HG03469 (cell line): ENCODE measurements around the gene SHMT2.

ENCODE experiments used
- ATAC-seq: cut with Tn5 transposase; IDR thresholded peaks from one replicate; pipeline ENCODE4 v1.9.1; 2021; ENCODE audit warnings: mild to moderate bottlenecking, moderate library complexity, moderate number of reproducible peaks; ENCODE audit not compliant: unreplicated experiment

Gene SHMT2

GRCh38 chr12:57213058-57213715, 16.3 kb upstream of the SHMT2 start:
- no peak for ATAC-seq

DNA sequence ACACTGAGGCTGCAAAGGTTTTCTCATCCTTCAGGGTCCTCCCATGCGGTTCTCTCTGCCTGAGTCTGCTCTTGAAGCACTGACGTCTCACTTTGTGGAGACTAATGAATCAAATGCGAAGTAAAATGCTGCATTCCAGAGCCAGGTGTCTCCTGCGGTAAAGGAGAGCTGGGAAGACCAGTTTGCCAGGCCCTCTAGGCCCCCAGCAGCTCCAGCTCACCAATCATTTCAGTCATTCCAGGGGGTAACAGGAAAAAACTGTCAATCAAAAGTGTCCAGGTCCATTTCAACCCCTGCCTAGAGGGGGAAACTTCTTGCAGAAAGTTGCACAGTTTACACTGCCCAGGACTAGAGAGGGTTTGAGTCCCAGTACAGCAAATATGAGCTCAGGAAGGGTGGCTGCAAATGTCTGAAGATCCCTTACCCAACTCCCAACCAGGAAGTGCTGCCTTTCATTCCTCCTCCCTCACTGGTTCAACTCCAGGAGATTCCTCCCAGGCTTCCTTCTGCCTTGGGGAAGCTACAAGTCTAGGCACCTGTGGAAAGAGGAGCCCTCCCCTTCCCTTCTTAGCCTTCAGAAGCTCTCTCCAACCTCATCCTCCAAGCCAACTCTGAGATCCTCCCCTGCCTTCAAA, 15.6 kb upstream of the SHMT2 start:
- no peak for ATAC-seq

DNA sequence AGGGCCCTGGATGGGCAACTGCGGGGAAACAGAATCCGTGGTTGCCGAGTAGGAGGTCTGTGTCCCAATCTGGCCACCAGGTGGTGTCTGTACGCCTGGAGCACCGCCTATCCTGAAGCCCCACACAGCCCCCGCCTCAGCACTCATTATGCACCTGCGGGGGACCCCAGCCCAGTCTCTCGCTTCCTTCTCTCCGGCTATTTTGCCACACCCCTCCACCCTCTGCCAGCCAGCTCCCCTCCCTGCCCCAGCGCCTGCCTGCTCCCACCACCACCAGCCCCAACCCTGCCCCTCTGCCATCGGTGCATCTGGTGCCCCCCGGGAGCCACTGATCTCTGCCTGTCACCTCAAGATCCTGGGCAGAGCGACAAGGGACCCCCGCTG, 15.1 kb upstream of the SHMT2 start:
- ATAC-seq, result no peak

DNA sequence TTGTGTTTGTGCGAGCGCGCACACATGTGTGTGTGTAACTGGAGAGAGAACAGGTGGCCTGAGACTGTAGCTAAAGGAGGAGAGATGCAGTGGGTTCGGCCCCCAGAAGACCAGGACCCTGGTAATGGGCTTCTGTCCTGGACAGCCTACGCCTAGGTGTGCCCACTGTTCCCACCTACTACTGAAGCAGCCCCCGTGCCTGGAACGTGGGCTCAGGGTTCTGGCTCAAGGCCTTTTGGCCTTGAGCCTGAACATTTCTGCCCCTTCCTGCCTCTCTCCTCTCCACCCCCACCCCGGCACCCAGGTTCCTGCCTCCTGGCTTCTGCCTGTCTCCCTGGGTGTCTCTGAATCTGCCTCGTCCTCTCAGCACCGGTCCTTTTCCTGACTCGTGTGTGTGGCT, 14.4 kb upstream of the SHMT2 start:
- ATAC-seq, result no peak

- no peak for ATAC-seq
These were observed 13.9 kb upstream of the SHMT2 start for GRCh38 chr12:57215668-57216013.

- ATAC-seq, result no peak
These were observed 13.2 kb upstream of the SHMT2 start, which contains the start of gene NXPH4 for GRCh38 chr12:57216014-57216911. Gene NXPH4 (plus strand): TSS chr12:57216794. CDS start chr12:57216970, 176 bp downstream.

DNA sequence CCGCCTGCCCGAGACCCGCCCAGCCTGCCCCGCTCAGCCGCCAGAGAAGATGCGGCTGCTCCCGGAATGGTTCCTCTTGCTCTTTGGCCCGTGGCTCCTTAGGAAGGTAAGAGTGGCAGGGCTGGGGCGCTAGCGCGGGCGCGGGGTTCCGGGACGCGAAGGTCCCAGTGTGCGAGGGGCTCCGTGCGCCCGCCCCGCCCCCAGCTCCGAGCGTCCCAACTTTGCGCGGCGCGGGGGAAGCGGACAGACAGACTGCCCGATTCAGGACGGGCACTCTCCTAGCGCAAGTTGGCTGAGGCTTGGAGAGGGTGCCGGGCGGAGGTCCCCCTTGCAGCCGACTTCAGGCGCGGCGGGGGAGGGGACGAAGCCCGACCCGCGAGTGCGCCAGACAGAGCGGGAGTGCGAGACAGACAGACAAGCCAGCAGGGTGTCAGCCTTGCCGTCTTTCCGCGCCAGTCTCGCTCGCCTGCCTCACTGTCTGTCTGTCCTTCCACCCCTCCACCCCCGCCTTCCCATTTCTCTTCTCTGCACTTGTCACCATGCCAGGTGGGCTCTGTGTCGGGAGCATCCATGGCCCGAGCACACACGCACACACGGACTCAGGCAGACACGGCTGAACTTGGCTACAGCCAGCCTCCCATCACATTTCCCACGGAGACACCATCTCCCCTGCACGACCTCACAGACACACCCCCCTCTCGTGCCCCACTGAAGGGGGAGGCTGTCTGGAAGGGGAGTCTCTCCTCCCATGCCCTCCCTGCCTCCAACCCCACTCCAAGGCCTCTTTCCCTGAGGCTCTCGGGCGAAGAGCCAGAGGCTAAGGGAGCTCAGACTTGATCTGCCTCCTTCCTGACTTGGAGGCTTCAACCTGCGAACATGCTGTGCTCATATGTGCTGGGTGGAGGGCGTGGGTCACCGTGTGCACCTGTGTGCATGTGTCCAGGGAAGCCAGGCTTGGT, 12.3 kb upstream of the SHMT2 start:
- no peak for ATAC-seq

DNA sequence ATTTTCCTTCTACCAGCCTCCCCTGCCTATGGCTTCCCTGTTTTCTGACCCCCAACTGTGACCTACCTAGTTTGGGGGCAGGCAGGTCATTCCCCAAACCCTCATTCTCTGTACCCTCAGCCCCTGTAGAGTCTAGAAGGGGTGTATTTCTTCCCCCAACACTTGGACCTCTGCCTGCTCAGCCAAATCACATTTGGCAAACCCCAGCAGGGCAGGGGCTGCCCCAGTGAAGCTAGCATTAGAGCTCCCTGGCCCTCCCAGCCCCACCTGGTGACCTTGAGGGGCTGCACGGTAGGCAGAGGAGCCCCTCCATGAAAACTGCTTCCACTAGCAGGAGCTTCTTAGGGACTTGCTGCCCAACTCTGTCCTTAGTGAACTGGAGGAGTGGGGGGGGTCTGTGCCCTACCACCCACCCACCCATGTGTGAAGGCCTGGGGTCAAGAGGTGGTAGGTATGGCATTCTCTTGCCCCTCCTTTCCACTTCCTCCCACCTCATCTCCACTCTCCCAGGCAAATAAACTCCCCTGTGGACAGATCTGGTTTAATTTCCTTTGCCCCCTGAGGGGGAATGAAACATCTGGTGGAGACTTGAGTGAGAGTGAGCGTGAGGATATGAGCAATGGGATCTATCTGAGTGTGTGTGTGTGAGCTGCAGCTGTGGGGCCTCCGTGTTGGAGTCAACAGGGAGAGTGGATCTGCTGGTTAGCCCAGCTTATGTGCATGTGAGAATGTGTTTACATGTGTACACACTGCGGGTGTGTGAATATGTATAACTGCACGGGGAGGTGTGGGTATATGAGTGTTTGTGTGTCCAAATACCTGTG, 11.3 kb upstream of the SHMT2 start:
- no peak for ATAC-seq

DNA sequence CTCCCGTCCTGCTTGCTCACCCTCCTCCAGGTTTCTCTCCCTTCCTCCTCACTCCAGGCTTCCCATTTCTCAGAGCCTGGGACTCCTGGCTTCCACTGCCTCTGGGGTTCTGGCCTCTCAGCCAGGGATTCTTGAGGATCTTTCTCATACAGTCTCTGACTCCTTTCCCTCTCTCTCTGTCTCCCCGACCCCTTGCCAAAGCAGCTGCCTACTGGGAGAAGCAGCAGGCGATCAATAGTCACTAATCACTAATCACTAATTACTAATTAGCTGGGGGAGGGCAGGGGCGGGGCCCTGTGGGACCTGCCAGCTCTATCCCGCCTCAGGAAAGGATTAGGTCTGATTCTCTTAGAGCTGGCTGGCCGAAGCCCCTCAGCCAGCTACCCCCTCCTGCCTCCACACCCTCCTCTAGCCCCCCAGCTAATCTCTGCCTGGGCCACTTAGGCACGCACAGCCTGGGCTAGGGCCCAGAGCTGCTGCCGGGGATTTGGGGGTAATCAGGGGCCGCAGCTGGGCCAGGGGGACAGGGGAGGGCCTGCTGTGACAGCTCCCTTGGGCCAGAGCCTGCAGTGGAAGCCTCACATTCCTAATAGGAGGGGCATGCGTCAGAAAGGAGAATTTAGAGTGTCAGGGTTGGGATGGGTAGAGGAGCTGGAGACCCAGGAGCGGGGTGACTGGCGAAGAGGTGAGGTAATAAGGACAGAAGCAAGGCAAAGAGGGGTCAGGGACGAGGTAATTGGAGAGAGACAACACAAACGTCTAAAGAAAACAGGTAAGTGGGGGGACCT, 10.1 kb upstream of the SHMT2 start:
- no peak for ATAC-seq

DNA sequence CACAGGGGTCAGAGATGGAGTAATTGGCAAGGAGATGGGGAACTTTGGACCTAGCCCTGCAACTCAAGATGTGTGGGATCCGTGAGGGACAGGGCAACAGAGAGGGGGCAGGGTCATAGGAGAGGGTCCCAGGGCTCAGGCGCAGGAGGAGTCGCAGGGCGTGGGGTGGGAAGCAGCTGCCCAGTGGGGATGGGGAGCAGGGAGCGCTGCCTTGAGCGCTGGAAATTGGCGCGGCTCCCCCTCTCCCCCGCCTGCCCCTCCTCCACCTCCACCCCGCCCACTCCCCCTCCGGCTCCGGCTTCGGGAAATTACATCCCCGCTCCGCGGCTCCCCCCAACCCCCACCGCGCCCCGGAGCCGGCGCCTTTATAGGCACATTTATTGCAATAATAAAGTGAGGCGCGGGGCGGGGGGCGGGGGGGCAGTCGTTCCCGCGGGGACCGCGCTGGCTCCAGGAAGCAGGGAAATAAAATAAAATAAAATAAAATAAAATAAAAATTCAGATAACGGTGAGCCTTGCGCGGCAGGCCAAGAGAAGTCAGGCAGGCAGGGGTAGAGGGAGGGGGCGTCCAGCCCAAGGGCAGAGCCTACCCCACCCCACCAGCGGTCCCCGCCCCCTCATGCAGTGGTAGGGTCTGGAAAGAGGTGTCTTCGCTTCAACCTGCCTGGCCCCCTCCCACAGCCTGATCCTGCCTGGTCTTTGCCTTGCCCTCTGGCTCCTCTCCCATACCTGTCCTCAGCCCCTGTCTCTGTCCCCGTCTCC, 9.3 kb upstream of the SHMT2 start:
- no peak for ATAC-seq

DNA sequence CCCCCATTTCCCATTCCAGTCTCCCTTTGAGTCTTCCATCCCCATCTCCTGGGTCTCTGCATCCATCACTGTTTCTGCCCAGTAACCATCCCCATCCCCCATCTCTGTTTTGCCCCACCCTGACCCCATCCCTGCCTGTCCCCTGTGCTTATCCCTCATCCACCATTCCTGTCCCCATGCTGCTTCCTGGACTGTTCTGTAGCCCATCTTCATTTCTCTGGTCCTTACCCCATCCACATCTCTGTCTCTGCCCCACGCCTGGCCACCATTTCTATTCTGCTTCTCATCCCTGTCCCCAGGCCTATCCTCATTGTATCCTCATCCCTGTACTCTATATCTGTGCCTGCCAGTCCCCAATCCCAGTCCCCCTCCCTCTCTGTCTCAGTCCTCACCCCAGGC, 8.7 kb upstream of the SHMT2 start:
- no peak for ATAC-seq

DNA sequence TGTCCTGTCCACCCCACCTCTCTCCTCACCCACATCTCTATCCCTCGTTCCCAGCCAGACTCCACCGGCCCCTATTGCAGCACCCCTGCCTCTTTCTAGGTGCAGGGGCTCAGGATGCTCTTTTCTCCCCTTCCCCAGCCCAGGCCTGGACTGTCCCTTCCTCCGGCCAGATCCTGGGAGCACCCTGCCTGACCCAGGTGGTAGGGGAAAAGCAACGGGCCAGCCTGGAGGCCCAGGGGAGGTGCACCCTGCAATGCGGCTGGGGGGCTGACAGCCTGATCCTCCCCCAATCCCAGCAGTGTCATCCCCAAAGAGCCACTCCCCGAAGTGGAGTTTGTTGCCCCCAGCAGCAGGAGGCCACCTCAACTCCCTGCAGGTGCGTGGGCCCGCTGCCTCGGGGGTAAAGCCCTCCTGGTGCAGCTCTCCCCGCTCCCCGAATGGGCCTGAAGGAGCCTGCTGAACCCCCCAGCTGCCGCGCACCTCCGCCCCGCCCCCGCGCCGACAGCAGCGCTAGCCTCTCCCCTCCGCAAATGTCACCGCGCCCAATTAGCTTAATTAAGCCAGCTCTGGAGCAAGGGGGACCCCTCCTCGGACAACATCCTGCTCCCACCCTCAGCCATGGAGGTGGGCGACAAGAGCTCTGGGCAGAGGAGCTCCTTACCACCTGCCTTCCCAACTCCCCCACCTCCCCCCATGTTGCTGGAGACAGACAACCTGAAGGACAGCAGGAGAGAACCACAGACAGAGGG, 8.2 kb upstream of the SHMT2 start:
- ATAC-seq, result no peak

- no peak for ATAC-seq
These were observed 7.0 kb upstream of the SHMT2 start for GRCh38 chr12:57222286-57223190.

GRCh38 chr12:57223191-57224165, 6.0 kb upstream of the SHMT2 start:
- ATAC-seq, result no peak

GRCh38 chr12:57224278-57224972, 5.1 kb upstream of the SHMT2 start:
- ATAC-seq, result no peak
